ENCODE results near the gene ZIM2. TPM values are rescaled to one million over a fixed set of nuclear protein-coding genes. Genes with fewer than 3 reads are reported as not detected.
"Not testable (repeated sequence)": the region's sequence is repeated elsewhere in the genome, so short reads cannot be mapped to it uniquely, and the experiment has no call there.

ZIM2 gene
- total RNA-seq, 1 donor from 2014 or later = not detected

DNA sequence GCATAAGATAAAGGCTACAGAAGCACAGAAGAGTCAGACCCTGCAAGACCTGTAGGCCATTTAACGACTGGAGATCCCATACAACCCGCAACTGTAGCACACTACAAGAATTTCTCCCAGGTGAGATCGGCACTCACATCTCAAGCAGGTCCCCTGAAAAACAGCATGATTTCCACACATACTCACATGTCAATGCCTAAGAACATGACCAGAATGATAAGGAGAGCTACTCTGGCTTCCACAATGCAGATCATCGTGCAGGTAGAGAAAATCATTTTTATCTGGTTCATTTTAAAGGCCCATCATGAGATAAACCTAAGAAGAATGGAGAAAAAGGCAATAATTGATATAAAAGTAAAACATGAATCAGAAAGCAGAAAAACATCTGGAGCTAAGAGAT lies 17.5 kb upstream of the ZIM2 start:
- no peak overlapping the region for H3K4me3 Mint-ChIP-seq (ENCODE audit: unreplicated experiment)
- peaks cover 6% of the 10 kb centered on the region for H3K36me3 Mint-ChIP-seq (ENCODE audit: low read depth, unreplicated experiment)
- H3K27me3 Mint-ChIP-seq (ENCODE audit: unreplicated experiment) = no peaks in the 10 kb centered on the region
- H3K4me1 Mint-ChIP-seq (ENCODE audit: unreplicated experiment) = no peaks in the 10 kb centered on the region
- H3K9me3 Mint-ChIP-seq (ENCODE audit: unreplicated experiment) = peaks cover 39% of the 10 kb centered on the region
- no peak overlapping the region for H3K27ac Mint-ChIP-seq (ENCODE audit: unreplicated experiment)
- no peak for DNase-seq (ENCODE audit: low spot score)
- TF ChIP-seq, protein P1, sequence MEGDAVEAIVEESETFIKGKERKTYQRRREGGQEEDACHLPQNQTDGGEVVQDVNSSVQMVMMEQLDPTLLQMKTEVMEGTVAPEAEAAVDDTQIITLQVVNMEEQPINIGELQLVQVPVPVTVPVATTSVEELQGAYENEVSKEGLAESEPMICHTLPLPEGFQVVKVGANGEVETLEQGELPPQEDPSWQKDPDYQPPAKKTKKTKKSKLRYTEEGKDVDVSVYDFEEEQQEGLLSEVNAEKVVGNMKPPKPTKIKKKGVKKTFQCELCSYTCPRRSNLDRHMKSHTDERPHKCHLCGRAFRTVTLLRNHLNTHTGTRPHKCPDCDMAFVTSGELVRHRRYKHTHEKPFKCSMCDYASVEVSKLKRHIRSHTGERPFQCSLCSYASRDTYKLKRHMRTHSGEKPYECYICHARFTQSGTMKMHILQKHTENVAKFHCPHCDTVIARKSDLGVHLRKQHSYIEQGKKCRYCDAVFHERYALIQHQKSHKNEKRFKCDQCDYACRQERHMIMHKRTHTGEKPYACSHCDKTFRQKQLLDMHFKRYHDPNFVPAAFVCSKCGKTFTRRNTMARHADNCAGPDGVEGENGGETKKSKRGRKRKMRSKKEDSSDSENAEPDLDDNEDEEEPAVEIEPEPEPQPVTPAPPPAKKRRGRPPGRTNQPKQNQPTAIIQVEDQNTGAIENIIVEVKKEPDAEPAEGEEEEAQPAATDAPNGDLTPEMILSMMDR (IDR thresholded peaks at IDR 0.05; ENCODE audit: unreplicated experiment) = no peak

DNA sequence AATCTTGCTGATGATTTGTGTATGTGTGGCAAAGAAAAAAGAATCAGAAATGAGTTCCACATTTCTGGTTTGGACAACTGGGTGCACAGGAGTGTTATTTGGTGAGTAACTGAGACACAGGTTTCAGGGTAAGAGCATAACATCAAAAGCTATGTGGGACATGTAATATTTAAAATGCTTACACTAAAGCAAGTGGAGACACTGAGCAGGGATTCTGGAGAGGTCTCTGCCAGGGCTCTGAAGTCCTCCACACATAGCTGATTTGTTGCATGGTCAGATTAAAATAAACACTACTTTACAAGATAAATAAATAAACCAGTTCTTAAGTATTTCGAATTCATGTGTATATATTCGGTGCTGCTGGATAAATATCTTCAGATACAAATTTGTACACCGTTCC lies 16.3 kb upstream of the ZIM2 start:
- no peak overlapping the region for H3K4me3 Mint-ChIP-seq (ENCODE audit: unreplicated experiment)
- TF ChIP-seq, protein P1 (IDR thresholded peaks at IDR 0.05; ENCODE audit: unreplicated experiment) = no peak
- peaks cover 44% of the 10 kb centered on the region for H3K9me3 Mint-ChIP-seq (ENCODE audit: unreplicated experiment)
- no peaks in the 10 kb centered on the region for H3K4me1 Mint-ChIP-seq (ENCODE audit: unreplicated experiment)
- H3K27me3 Mint-ChIP-seq (ENCODE audit: unreplicated experiment) = no peaks in the 10 kb centered on the region
- no peak overlapping the region for H3K27ac Mint-ChIP-seq (ENCODE audit: unreplicated experiment)
- H3K36me3 Mint-ChIP-seq (ENCODE audit: low read depth, unreplicated experiment) = peaks cover 6% of the 10 kb centered on the region
- no peak for DNase-seq (ENCODE audit: low spot score)

DNA sequence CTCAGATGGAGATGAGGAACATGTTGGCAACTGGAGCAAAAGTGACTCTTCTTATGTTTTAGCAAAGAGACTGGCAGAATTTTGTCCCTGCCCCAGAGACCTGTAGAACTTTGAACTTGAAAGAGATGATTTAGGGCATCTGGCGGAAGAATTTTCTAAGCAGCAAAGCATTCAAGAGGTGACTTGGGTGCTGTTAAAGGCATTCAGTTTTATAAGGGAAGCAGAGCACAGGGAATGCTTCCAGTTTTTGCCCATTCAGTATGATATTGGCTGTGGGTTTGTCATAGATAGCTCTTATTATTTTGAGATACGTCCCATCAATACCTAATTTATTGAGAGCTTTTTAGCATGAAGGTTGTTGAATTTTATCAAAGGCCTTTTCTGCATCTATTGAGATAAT lies 11.8 kb upstream of the ZIM2 start:
- H3K4me1 Mint-ChIP-seq (ENCODE audit: unreplicated experiment); H3K27me3 Mint-ChIP-seq (ENCODE audit: unreplicated experiment); H3K27ac Mint-ChIP-seq (ENCODE audit: unreplicated experiment); H3K4me3 Mint-ChIP-seq (ENCODE audit: unreplicated experiment); H3K36me3 Mint-ChIP-seq (ENCODE audit: low read depth, unreplicated experiment); DNase-seq (ENCODE audit: low spot score): not testable (repeated sequence)
- H3K9me3 Mint-ChIP-seq (ENCODE audit: unreplicated experiment) = peaks cover 43% of the 10 kb centered on the region

DNA sequence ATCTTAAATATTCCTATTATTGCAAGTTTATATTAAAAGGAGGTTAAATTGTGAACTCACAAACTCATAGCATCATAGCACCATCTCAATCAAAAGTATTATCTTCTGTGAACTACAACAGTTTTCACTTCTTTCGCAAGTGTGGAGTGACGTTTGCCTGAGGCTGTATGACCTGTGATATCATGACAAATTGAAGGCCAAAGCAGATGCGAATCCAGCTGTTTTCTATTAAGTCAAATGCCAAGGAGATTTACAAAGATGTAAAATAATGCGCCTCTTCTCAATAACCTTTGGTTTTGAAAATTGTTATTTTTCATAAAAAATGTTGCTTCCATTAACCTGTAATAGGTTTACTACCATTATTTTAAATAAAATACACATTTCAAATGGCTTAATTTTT lies 7.6 kb upstream of the ZIM2 start:
- no peaks in the 10 kb centered on the region for H3K36me3 Mint-ChIP-seq (ENCODE audit: low read depth, unreplicated experiment)
- H3K4me1 Mint-ChIP-seq (ENCODE audit: unreplicated experiment) = no peaks in the 10 kb centered on the region

DNA sequence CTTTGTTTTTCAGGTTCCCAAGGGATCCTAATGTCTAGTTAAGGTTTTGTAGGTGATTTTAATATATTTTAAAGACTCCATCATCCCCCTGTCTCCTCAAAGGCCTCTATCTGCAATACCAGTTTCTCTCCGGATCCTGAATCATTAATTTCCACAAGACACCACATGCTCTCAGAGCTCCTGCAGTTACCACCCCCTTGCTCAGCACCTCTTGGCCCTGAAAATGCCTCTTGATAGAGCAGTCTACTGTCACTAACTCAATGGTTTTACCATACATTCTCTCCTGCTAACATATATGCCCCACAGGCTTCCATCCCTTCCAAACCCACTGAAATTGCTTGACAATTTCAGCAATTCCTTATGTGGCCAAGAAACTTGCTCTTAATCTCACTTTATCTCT lies 1.9 kb upstream of the ZIM2 start:
- TF ChIP-seq, protein P1 (IDR thresholded peaks at IDR 0.05; ENCODE audit: unreplicated experiment) = no peak
- peaks cover 8% of the 10 kb centered on the region for H3K27me3 Mint-ChIP-seq (ENCODE audit: unreplicated experiment)
- DNase-seq (ENCODE audit: low spot score) = no peak
- peaks cover 16% of the 10 kb centered on the region for H3K36me3 Mint-ChIP-seq (ENCODE audit: low read depth, unreplicated experiment)
- no peak overlapping the region for H3K4me3 Mint-ChIP-seq (ENCODE audit: unreplicated experiment)
- H3K4me1 Mint-ChIP-seq (ENCODE audit: unreplicated experiment) = no peaks in the 10 kb centered on the region
- H3K27ac Mint-ChIP-seq (ENCODE audit: unreplicated experiment) = no peak overlapping the region
- peaks cover 21% of the 10 kb centered on the region for H3K9me3 Mint-ChIP-seq (ENCODE audit: unreplicated experiment)

More for the DNA sequence above, 7.6 kb upstream of the ZIM2 start:
- TF ChIP-seq, protein P1 (IDR thresholded peaks at IDR 0.05; ENCODE audit: unreplicated experiment) = no peak
- no peak overlapping the region for H3K27ac Mint-ChIP-seq (ENCODE audit: unreplicated experiment)
- H3K9me3 Mint-ChIP-seq (ENCODE audit: unreplicated experiment) = peaks cover 23% of the 10 kb centered on the region
- no peak overlapping the region for H3K4me3 Mint-ChIP-seq (ENCODE audit: unreplicated experiment)
- DNase-seq (ENCODE audit: low spot score) = no peak
- no peaks in the 10 kb centered on the region for H3K27me3 Mint-ChIP-seq (ENCODE audit: unreplicated experiment)

DNA sequence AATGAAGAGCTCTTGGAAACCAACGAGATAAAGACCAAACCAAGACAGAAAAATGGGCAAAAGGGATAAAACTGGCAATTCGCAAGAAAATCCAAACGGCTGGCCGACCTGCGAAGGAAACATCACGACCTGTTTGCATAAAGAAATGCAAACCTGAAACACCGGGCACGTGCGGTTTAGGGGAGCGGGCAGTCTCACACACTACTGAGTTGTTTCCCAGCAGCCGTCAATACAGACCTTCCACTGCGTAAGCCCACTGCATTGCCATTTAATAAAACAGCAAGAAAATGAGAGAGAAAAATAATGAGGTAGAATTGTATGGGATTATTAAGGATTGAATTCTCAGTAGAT lies 642 bp upstream of the ZIM2 start:
- no peaks in the 10 kb centered on the region for H3K4me1 Mint-ChIP-seq (ENCODE audit: unreplicated experiment)
- H3K27me3 Mint-ChIP-seq (ENCODE audit: unreplicated experiment) = peaks cover 13% of the 10 kb centered on the region
- peaks cover 31% of the 10 kb centered on the region for H3K9me3 Mint-ChIP-seq (ENCODE audit: unreplicated experiment)
- H3K27ac Mint-ChIP-seq (ENCODE audit: unreplicated experiment) = no peak overlapping the region
- no peak for DNase-seq (ENCODE audit: low spot score)
- TF ChIP-seq, protein P1 (IDR thresholded peaks at IDR 0.05; ENCODE audit: unreplicated experiment) = no peak
- peaks cover 24% of the 10 kb centered on the region for H3K36me3 Mint-ChIP-seq (ENCODE audit: low read depth, unreplicated experiment)
- peak overlapping the region; percentile 38 for H3K4me3 Mint-ChIP-seq (ENCODE audit: unreplicated experiment)
